ENCODE measurements around the gene CASQ1.

DNA sequence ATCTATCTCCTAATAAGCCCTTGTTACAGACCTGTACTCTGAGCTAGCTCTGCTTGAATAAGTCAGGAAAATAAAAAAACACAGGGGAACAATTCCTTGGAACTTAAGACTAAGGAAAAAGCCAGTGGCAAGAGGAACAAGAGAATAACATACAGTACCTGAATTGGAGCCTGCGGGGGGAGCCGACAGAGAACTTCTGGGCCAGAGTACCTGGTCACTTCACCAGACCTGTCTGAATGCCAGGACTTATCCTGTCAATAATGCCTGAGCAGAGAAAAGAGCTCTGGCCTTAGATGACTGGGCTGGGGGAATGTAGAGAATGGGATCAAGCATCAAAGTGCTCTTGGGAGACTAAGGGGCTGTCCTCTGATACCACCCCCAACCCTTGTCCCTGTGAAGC lies 29.9 kb downstream of the CASQ1 start:
- TF ChIP-seq POLR2AphosphoS5 (IDR thresholded peaks at IDR 0.05; ENCODE audit: low read depth, low read length) (no peak), POLR2A (IDR thresholded peaks at IDR 0.05; ENCODE audit: low read depth, low read length) (no peak)

Data from GM12892 (cell line).